ENCODE results near the gene FAH.

The FAH gene

GRCh38 chr15:80199869-80200268 is 47.1 kb downstream of the FAH start:
- DNase-seq (ENCODE audit: low read depth in 2 of 2) = no peak

GRCh38 chr15:80201256-80202015 is 48.6 kb downstream of the FAH start:
- no peak for DNase-seq (ENCODE audit: low read depth in 2 of 2)

GRCh38 chr15:80202016-80202315 is 49.2 kb downstream of the FAH start:
- no peak for DNase-seq (ENCODE audit: low read depth in 2 of 2)

- no peak for DNase-seq (ENCODE audit: low read depth in 2 of 2)
These were observed 50.0 kb downstream of the FAH start for GRCh38 chr15:80202641-80203360.

- DNase-seq (ENCODE audit: low read depth in 2 of 2) = no peak
These were observed 50.6 kb downstream of the FAH start for GRCh38 chr15:80203361-80203885.

- no peak for DNase-seq (ENCODE audit: low read depth in 2 of 2)
These were observed 51.4 kb downstream of the FAH start for GRCh38 chr15:80204231-80204630.

- DNase-seq (ENCODE audit: low read depth in 2 of 2) = no peak
These were observed 55.1 kb downstream of the FAH start for GRCh38 chr15:80207887-80208286.

GRCh38 chr15:80208758-80209734 is 56.2 kb downstream of the FAH start:
- no peak for DNase-seq (ENCODE audit: low read depth in 2 of 2)

GRCh38 chr15:80210611-80211573 is 58.1 kb downstream of the FAH start:
- no peak for DNase-seq (ENCODE audit: low read depth in 2 of 2)

- DNase-seq (ENCODE audit: low read depth in 2 of 2) = no peak
These were observed 59.2 kb downstream of the FAH start for GRCh38 chr15:80211976-80212375.

- no peak for DNase-seq (ENCODE audit: low read depth in 2 of 2)
These were observed 62.1 kb downstream of the FAH start for GRCh38 chr15:80214910-80215309.

- no peak for DNase-seq (ENCODE audit: low read depth in 2 of 2)
These were observed 63.3 kb downstream of the FAH start for GRCh38 chr15:80216141-80216540.

- DNase-seq (ENCODE audit: low read depth in 2 of 2) = no peak
These were observed 64.1 kb downstream of the FAH start for GRCh38 chr15:80216911-80217310.

GRCh38 chr15:80217327-80217900 is 64.6 kb downstream of the FAH start:
- no peak for DNase-seq (ENCODE audit: low read depth in 2 of 2)

- DNase-seq (ENCODE audit: low read depth in 2 of 2) = no peak
These were observed 67.2 kb downstream of the FAH start for GRCh38 chr15:80219955-80220354.

GRCh38 chr15:80228959-80229610 is 76.3 kb downstream of the FAH start:
- no peak for DNase-seq (ENCODE audit: low read depth in 2 of 2)

GRCh38 chr15:80231371-80231770 is 78.6 kb downstream of the FAH start:
- DNase-seq (ENCODE audit: low read depth in 2 of 2) = no peak

- no peak for DNase-seq (ENCODE audit: low read depth in 2 of 2)
These were observed 80.8 kb downstream of the FAH start for GRCh38 chr15:80233581-80233980.

- peak; percentile 8 to 39 for DNase-seq (ENCODE audit: low read depth in 2 of 2)
These were observed 82.1 kb downstream of the FAH start for GRCh38 chr15:80234883-80235282.
